Activated CD4-positive, alpha-beta memory T cell treated with anti-CD3 and anti-CD28 coated beads for 36 hours (primary cell): ENCODE results near the gene ACKR3. TPM values are rescaled to one million over a fixed set of nuclear protein-coding genes. Genes with fewer than 3 reads are reported as not detected.

Experiments used
- CTCF ChIA-PET: fragments of 350-600 bp; sonication (Branson Sonifier 250); formaldehyde crosslinking; loops from one replicate; lab custom pipeline; 2021; ENCODE audit warnings: antibody characterized with exemption, inconsistent platforms; lab: Charles Lee
- POLR2A ChIA-PET: fragments of 350-600 bp; sonication (Branson Sonifier 250); formaldehyde crosslinking; loops from one replicate; lab custom pipeline; 2021; ENCODE audit warnings: antibody characterized with exemption; lab: Charles Lee
- DNase-seq: peaks from one replicate; pipeline ENCODE4 v3.0.0-alpha.2; 2020
- H3K27ac Mint-ChIP-seq: one replicate; pipeline ENCODE4 v1.8.0; 2021; ENCODE audit warnings: mixed read lengths
- H3K27me3 Mint-ChIP-seq: one replicate; pipeline ENCODE4 v1.8.0; 2021; ENCODE audit warnings: mixed read lengths
- H3K36me3 Mint-ChIP-seq: one replicate; pipeline ENCODE4 v1.8.0; 2021; ENCODE audit warnings: mixed read lengths
- H3K4me1 Mint-ChIP-seq: one replicate; pipeline ENCODE4 v1.8.0; 2021; ENCODE audit warnings: low read depth, mixed read lengths
- H3K4me3 Mint-ChIP-seq: one replicate; pipeline ENCODE4 v1.8.0; 2021; ENCODE audit warnings: mild to moderate bottlenecking, mixed read lengths
- H3K9me3 Mint-ChIP-seq: one replicate; pipeline ENCODE4 v1.8.0; 2021; ENCODE audit warnings: mixed read lengths
- intact Hi-C: fragments of 100-400 bp; cut with micrococcal nuclease; formaldehyde crosslinking; loops from one replicate; pipeline ENCODE4 v1.15.1; 2023
- total RNA-seq, 2 experiments: library from RNA; stranded (reverse); gene quantifications; one replicate each; pipeline ENCODE4 v1.2.3, GENCODE V29; 2021

The ACKR3 gene
- total RNA-seq, 2 experiments from 2014 or later = 1.2 TPM

DNA sequence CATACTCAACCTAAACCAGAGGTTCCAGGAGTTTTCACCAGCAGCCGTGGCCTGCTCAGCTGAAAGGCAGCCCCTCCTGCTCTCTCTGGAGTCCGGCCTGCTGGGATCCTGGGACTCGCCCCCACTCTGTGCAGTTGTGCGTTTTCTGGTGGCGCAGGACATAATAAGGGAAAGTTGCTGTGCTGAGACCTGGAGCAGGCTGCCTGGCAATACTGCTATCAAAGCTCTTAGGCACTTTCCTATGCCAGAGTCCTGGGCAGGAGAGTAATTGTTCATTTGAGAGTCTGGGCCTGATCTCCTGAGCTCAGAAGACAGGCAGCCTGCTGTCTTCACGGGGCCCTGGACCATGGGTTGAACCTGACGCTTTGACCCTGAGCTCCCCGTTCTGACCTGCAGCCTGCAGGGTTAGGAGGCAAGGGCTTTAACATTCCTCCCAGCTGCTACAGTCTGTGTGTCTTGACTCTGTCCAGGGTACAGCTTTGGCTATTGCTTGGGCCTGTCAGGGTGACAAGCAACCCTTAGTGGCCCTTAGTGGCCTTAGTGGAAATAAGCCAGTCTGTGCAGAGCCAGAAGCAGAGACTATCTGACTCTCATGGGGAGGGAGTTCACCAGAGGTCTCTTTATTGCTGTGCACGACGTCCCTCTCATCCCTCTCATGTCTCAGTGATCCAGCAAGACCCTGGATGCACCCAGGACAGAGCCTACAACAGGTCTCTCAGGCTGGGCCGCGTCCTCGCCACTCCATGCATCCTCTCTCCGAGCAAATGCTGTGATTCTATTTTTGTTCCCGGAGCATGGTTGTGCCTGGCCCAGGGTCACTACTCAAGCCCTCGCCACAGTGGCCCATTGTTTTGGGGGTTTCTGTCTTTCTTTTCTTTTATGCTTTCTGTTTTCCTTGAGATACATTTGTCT lies 60.6 kb downstream of the ACKR3 start:
- DNase-seq = no peak
- Mint-ChIP-seq H3K4me3 (no peak overlapping the region), H3K27ac (no peak overlapping the region), H3K36me3 (no peaks in the 10 kb centered on the region), H3K27me3 (no peaks in the 10 kb centered on the region), H3K4me1 (no peaks in the 10 kb centered on the region), H3K9me3 (no peaks in the 10 kb centered on the region)
- CTCF ChIA-PET = no interaction called here
- POLR2A ChIA-PET = no interaction called here
- intact Hi-C loops = no loop called here

DNA sequence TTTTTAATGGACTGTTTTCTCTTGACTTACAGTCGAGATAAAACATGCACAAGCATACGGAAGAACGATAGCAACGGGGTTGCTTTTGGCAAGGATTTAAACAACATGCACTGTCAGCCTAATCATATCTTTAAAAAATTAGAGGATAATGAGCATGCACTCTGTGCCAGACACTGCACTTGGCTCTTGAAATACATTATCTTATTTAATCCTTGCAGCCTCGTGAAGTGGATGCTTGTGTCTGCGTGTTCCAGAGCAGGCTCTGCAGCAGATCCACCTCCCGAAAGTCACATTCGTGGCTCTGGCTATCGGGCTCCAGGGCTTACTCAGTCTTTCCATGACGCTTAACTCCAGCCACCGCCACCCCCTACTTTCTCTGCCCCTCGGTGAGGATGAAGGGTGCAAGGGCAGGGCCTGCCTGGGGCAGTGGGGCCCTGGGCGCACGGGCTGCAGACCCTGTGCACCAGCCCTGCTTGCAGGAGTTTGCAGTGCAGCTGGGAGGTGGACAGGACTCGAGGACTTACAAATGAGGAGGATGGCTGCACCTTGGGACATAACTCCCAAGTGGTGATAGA lies 61.7 kb downstream of the ACKR3 start:
- ChIA-PET CTCF (no interaction called here), POLR2A (no interaction called here)
- Mint-ChIP-seq H3K9me3 (no peaks in the 10 kb centered on the region), H3K36me3 (no peaks in the 10 kb centered on the region), H3K4me3 (no peak overlapping the region), H3K27ac (no peak overlapping the region), H3K4me1 (no peaks in the 10 kb centered on the region), H3K27me3 (no peaks in the 10 kb centered on the region)
- no peak for DNase-seq
- intact Hi-C loops = no loop called here

DNA sequence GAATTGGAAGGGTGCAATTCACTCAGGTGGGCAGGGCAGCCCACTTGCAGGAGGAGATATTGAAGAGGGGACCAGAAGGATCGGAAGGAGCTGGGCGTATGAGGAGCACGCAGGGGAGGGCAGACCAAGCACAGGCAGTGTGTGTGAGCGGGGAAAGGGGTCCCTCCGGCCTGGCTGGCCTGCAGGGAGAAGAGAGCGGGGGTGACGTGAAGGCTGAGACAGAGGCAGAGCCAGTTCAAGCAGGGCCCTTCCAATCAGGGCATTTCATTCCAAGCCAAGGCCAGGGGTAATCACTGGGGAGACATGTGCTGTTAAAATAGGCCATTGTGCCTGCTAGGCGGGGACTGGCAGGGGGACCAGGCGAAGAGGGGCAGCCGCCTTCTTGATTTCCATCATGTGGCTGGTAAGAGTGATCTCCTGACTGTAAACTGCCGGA lies 62.2 kb downstream of the ACKR3 start:
- ChIA-PET CTCF (no interaction called here), POLR2A (no interaction called here)
- Mint-ChIP-seq H3K36me3 (no peaks in the 10 kb centered on the region), H3K27ac (no peak overlapping the region), H3K9me3 (no peaks in the 10 kb centered on the region), H3K27me3 (no peaks in the 10 kb centered on the region), H3K4me3 (no peak overlapping the region), H3K4me1 (no peaks in the 10 kb centered on the region)
- intact Hi-C loops = no loop called here
- DNase-seq = no peak
